BLaER1 (cell line): ENCODE results near the gene LTBP2.
A peak's percentile ranks its signal among the peaks of the same experiment; 100 is the strongest.

Experiments
- H3K27ac ChIP-seq: shearing (Covaris generic); formaldehyde crosslinking; 2 replicates; pipeline ENCODE4 v1.8.1; 2022
- H3K27me3 ChIP-seq: shearing (Covaris generic); formaldehyde crosslinking; 2 replicates; pipeline ENCODE4 v1.8.1; 2022
- H3K36me3 ChIP-seq: shearing (Covaris generic); formaldehyde crosslinking; 2 replicates; pipeline ENCODE4 v1.8.1; 2022
- H3K4me1 ChIP-seq: shearing (Covaris generic); formaldehyde crosslinking; 2 replicates; pipeline ENCODE4 v1.8.1; 2022
- H3K4me2 ChIP-seq: shearing (Covaris generic); formaldehyde crosslinking; 2 replicates; pipeline ENCODE4 v1.8.1; 2022
- H3K4me3 ChIP-seq: shearing (Covaris generic); formaldehyde crosslinking; 2 replicates; pipeline ENCODE4 v1.8.1; 2022
- H3K9ac ChIP-seq: shearing (Covaris generic); formaldehyde crosslinking; 2 replicates; pipeline ENCODE4 v1.8.1; 2022
- H3K9me3 ChIP-seq: shearing (Covaris generic); formaldehyde crosslinking; 2 replicates; pipeline ENCODE4 v1.8.1; 2022
- H4K20me1 ChIP-seq: shearing (Covaris generic); formaldehyde crosslinking; 2 replicates; pipeline ENCODE4 v1.8.1; 2022
- Cebpa-rat ChIP-seq: shearing (Covaris generic); IDR thresholded peaks from 2 replicates; pipeline ENCODE4 v1.8.1; 2022

The LTBP2 gene

DNA sequence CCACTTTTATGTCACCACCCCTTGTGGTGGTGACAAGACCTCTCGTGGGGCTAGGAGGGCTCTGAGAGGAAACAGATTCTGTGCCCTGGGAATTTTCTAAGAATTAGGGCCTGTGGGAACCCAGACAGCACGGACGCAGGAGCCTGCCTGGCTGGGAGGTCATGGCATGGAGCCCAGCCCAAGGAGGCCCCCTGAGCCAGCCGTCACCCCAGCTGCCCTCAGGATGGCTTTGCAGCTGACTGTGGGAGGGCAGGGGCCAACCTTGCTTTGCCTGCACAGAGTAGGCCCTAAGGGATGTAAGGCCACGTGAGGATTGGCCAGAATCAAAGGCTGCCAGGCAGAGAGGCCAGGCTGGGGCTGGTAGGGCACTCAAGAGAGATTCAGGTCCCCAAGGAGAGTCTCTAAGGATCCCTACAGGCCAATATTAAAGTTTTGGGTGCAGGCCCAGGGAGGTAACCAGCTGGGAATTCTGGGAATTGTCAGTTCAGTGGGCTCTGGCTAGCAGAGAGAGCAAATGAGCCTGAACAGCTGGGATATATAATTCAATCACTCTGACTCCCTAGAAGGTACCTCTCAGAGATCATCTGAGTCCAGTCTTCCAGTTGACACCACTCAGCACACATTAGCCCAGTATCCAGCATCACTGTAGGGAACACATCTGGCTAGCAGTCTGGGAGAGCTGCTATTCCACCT is 6.4 kb downstream of the LTBP2 start:
- TF ChIP-seq Cebpa-rat, result no peak
- H3K9ac ChIP-seq, result no peak overlapping the region
- H3K27me3 ChIP-seq, result peaks cover 14% of the 10 kb centered on the region
- H3K4me3 ChIP-seq, result no peak overlapping the region
- peak overlapping the region; percentile 48 for H3K4me2 ChIP-seq
- no peaks in the 10 kb centered on the region for H3K36me3 ChIP-seq
- H3K4me1 ChIP-seq, result peaks cover 18% of the 10 kb centered on the region
- no peaks in the 10 kb centered on the region for H3K9me3 ChIP-seq
- peaks cover 15% of the 10 kb centered on the region for H4K20me1 ChIP-seq
- no peak overlapping the region for H3K27ac ChIP-seq

- H3K9ac ChIP-seq, result no peak overlapping the region
- H3K36me3 ChIP-seq, result no peaks in the 10 kb centered on the region
- H3K27ac ChIP-seq, result no peak overlapping the region
- peaks cover 18% of the 10 kb centered on the region for H3K4me1 ChIP-seq
- peak overlapping the region; percentile 48; the same call in 1 of the 2 replicates for H3K4me2 ChIP-seq
- peaks cover 7% of the 10 kb centered on the region; the same call in 1 of the 2 replicates for H4K20me1 ChIP-seq
- H3K4me3 ChIP-seq, result no peak overlapping the region
- TF ChIP-seq Cebpa-rat, result no peak
- peaks cover 6% of the 10 kb centered on the region for H3K27me3 ChIP-seq
- no peaks in the 10 kb centered on the region for H3K9me3 ChIP-seq
Measured at GRCh38 chr14:74604911-74605310, 7.1 kb downstream of the LTBP2 start.

DNA sequence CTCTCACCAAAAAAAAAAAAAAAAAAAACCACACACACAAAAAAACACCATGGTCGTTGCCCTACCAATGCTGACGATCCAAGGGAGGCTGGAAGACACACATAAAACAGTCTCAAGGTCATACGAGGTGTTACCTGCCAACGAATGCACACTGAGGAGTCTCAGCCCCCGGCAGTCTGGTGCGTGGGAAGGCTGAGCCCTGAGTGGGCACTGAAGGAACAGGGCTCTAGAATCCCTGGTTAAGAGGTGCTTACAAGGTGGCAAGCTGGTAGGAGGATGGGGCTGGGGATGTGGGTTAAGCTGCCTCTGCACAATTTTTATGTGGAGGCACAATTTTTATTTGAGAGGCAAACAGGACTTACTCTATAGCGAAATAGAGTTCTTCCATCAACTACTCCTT is 7.9 kb downstream of the LTBP2 start:
- H3K27me3 ChIP-seq, result no peaks in the 10 kb centered on the region
- H3K27ac ChIP-seq, result no peak overlapping the region
- H3K9ac ChIP-seq, result no peak overlapping the region
- H3K36me3 ChIP-seq, result no peaks in the 10 kb centered on the region
- TF ChIP-seq Cebpa-rat, result no peak
- no peak overlapping the region for H3K4me3 ChIP-seq
- H3K4me1 ChIP-seq, result peaks cover 12% of the 10 kb centered on the region
- no peak overlapping the region for H3K4me2 ChIP-seq
- H3K9me3 ChIP-seq, result no peaks in the 10 kb centered on the region
- no peaks in the 10 kb centered on the region for H4K20me1 ChIP-seq

GRCh38 chr14:74601982-74602381 is 10.1 kb downstream of the LTBP2 start:
- no peaks in the 10 kb centered on the region for H4K20me1 ChIP-seq
- no peaks in the 10 kb centered on the region for H3K9me3 ChIP-seq
- peaks cover 9% of the 10 kb centered on the region for H3K4me1 ChIP-seq
- no peak overlapping the region for H3K9ac ChIP-seq
- no peak overlapping the region for H3K4me3 ChIP-seq
- H3K27me3 ChIP-seq, result no peaks in the 10 kb centered on the region
- no peak overlapping the region for H3K4me2 ChIP-seq
- TF ChIP-seq Cebpa-rat, result no peak
- no peaks in the 10 kb centered on the region for H3K36me3 ChIP-seq
- H3K27ac ChIP-seq, result no peak overlapping the region

- H3K27ac ChIP-seq, result no peak overlapping the region
- no peaks in the 10 kb centered on the region for H3K36me3 ChIP-seq
Measured at GRCh38 chr14:74599946-74600345, 12.1 kb downstream of the LTBP2 start.

DNA sequence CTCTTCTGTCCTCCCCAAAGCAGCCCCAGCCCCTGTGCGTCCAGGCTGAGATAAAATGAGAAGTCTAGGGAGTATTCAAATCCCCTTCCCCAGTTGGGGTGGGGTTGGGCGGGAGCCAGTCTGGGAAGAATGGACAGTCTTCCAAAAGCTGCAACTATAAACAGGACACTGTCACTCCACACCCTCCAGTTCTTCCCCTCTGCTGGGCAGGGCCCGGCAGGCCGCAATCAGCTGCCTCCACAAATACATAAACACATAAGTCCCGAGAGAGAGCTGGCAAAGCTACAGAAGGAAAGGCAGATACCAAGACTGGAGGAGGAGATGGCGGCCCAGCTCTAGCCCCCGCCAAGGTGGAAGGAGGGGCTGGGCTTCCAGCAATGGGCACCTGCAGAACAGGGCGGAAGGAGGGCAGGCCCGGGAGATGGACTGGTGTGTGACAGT is 12.7 kb downstream of the LTBP2 start:
- Histone ChIP-seq H3K4me3 (no peak overlapping the region), H3K4me2 (peak overlapping the region; percentile 34; the same call in 1 of the 2 replicates), H4K20me1 (no peaks in the 10 kb centered on the region), H3K9me3 (no peaks in the 10 kb centered on the region), H3K9ac (no peak overlapping the region), H3K36me3 (no peaks in the 10 kb centered on the region), H3K27me3 (no peaks in the 10 kb centered on the region), H3K4me1 (no peaks in the 10 kb centered on the region), H3K27ac (no peak overlapping the region)
- TF ChIP-seq Cebpa-rat, result no peak

More at GRCh38 chr14:74599946-74600345, 12.1 kb downstream of the LTBP2 start:
- H3K9ac ChIP-seq, result no peak overlapping the region
- H3K4me1 ChIP-seq, result no peaks in the 10 kb centered on the region
- no peak overlapping the region for H3K4me3 ChIP-seq
- no peaks in the 10 kb centered on the region for H3K9me3 ChIP-seq
- TF ChIP-seq Cebpa-rat, result no peak
- H4K20me1 ChIP-seq, result no peaks in the 10 kb centered on the region
- H3K4me2 ChIP-seq, result no peak overlapping the region
- no peaks in the 10 kb centered on the region for H3K27me3 ChIP-seq

GRCh38 chr14:74596741-74597450 is 15.1 kb downstream of the LTBP2 start:
- no peak overlapping the region for H3K27ac ChIP-seq
- H4K20me1 ChIP-seq, result no peaks in the 10 kb centered on the region
- no peak overlapping the region for H3K4me2 ChIP-seq
- no peaks in the 10 kb centered on the region for H3K27me3 ChIP-seq
- H3K4me3 ChIP-seq, result no peak overlapping the region
- TF ChIP-seq Cebpa-rat, result no peak
- H3K36me3 ChIP-seq, result no peaks in the 10 kb centered on the region
- no peak overlapping the region for H3K9ac ChIP-seq
- peaks cover 8% of the 10 kb centered on the region for H3K4me1 ChIP-seq
- H3K9me3 ChIP-seq, result no peaks in the 10 kb centered on the region

DNA sequence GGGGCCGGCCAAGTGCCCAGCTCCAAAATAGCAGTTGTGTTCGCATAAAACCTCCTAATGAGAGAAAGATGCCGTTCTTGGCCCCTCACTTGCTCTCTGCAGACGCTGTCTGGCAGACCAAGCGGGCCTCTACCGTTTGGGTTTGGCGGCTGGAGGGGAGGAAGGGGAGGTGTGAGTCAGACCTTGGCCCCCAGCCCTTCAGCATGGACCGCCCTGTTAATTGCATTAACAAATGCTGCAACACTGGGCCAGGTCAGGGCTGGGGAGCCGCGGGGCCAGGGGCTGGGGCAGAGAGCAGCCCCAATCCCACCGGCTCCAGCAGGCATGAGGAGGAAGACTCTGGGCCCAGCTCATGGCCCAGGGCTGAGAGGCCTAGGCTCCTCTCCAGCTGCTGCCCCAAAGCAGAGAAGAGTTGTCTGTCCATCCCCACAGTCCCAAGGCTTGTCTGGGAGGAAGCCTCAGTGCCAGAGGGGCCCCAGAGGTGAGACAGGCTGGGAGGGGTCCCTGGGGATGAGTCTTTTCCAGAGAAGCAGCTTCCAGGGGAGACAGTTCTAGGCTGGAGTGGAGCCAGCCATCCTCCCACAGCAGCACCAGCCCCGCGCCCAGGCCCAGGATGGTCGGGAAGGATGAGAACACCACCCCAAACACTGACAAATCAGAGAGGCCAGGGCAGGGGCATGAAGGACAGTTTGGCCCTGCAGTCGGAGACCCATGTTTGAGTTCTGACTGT is 16.9 kb downstream of the LTBP2 start:
- Histone ChIP-seq H3K4me1 (peaks cover 8% of the 10 kb centered on the region), H4K20me1 (no peaks in the 10 kb centered on the region), H3K36me3 (no peaks in the 10 kb centered on the region), H3K9ac (no peak overlapping the region), H3K4me3 (no peak overlapping the region), H3K27me3 (no peaks in the 10 kb centered on the region), H3K4me2 (no peak overlapping the region), H3K9me3 (no peaks in the 10 kb centered on the region), H3K27ac (no peak overlapping the region)
- no peak for TF ChIP-seq Cebpa-rat

DNA sequence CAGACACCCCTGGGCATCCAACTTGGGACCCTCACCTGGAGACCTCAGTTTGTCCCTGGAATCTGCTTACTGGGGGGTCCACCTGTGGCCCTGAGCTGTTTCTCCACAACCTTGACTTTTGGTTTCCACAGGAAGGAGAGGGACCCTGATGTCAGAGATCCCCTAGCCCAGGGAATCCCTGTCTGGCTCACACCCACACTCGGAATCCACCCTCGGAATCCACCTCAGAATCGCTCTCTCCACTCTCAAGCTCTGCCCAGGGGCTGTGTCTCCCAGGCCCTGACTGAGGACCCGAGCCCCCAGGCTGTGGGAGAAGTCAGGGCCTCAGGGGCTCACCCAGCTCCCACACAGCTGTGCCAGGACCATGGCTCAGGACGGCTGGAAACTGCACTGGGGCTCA is 17.4 kb downstream of the LTBP2 start:
- peaks cover 8% of the 10 kb centered on the region for H3K4me1 ChIP-seq
- H3K9me3 ChIP-seq, result no peaks in the 10 kb centered on the region
- TF ChIP-seq Cebpa-rat, result no peak
- H3K36me3 ChIP-seq, result no peaks in the 10 kb centered on the region
- H3K27ac ChIP-seq, result no peak overlapping the region
- H4K20me1 ChIP-seq, result no peaks in the 10 kb centered on the region
- H3K27me3 ChIP-seq, result no peaks in the 10 kb centered on the region
- no peak overlapping the region for H3K9ac ChIP-seq
- H3K4me3 ChIP-seq, result no peak overlapping the region
- H3K4me2 ChIP-seq, result no peak overlapping the region

DNA sequence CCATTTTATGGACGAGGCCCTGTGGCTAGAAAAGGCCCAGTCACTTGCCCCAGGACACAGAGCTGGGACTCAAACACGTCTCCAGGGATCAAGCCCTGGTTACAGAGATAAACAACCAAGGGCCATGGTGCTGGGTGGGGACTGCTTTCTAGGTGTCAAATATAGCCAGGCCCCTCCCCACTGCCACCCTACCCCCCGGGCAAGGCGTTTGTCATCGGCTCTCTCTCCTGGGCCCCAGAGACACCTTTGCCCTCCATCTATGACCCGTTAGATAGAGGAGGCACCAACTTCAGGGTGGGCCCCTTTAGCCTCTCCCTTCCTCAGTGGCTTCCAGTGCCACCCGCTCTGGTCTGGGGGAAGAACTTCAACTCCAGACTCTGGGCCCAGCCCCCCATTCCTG is 18.0 kb downstream of the LTBP2 start:
- Histone ChIP-seq H3K4me1 (peaks cover 8% of the 10 kb centered on the region), H3K9ac (no peak overlapping the region), H3K4me3 (no peak overlapping the region), H4K20me1 (no peaks in the 10 kb centered on the region), H3K27ac (no peak overlapping the region), H3K27me3 (no peaks in the 10 kb centered on the region), H3K36me3 (no peaks in the 10 kb centered on the region), H3K4me2 (no peak overlapping the region), H3K9me3 (no peaks in the 10 kb centered on the region)
- TF ChIP-seq Cebpa-rat, result no peak
